NCI-H146 (cell line): ENCODE data around the gene PFDN4.

Experiments used
- DNase-seq: peaks from one replicate; lab custom pipeline; 2025; lab: John Stamatoyannopoulos, UW

The PFDN4 gene

DNA sequence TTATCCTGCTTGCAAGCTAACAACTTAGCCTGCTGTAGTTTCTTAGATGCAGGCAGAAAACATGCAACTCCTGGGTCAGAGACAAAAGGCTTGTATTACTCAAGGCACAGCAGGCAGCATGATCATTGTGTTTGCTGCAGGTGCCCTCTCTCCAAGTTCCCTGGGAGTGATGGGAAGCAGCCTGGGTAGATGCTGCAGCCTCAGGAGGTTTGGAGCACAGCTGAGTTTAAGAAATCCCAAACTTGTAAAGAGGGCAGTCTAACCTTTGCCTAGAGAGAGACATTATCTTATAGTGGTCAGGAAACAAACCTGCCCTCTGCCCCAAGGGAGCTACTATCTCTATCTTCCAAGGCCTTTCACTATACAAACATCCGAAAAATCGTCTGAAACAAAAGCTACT lies 61.1 kb downstream of the PFDN4 start:
- no peak for DNase-seq
